ENCODE measurements around the gene BRCC3.

The BRCC3 gene

DNA sequence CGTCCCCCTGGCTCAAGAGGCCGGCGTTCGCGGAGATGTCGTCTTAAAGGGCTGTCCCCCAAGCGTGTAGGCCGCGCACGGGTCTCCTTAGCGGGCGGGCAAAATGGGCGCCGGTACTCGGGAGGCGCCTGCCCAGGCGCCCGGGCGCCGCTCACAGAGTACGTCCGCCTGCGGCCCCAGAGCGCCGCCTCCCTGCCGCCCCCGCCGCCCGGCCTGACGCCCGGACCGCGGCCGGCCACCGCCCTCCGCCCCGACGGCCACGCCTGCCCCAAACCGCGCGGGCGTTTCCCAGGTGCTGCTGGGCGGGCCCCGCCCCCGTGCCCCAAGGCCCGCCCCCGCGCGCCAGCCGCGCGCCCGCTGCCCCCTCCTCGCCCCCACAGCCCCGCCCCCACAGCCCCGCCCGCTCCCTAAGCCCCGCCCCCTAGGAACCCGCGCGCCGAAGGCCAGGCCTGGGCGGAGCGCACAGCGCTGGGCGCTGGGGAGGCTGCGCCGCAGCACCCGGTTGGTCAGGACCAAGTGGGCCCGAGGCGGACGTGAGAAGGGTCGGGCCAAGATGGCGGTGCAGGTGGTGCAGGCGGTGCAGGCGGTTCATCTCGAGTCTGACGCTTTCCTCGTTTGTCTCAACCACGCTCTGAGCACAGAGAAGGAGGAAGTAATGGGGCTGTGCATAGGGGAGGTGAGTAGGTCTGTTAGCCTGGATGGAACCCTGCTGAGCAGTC lies at the start of gene BRCC3, which contains the start of the genes CMC4 and MTCP1:
TSS of gene BRCC3 (plus strand) at position 534 of the 719 bp plus-strand sequence. CDS start at position 554, 20 bp downstream.
TSS of gene CMC4 (minus strand) at position 162 of the 719 bp plus-strand sequence. CDS start 7,113 bp downstream, outside the sequence.
TSS of gene MTCP1 (minus strand) at position 162 of the 719 bp plus-strand sequence. CDS start 5,126 bp downstream, outside the sequence.
- ChIA-PET POLR2A (interaction anchor here (0.7 to 1.0 kb wide), 2 partner anchors 23 to 44 kb away, joined by 3 read pairs; partner anchors contain the start of gene FUNDC2), CTCF (no interaction called here)
- no peak for TF ChIP-seq FOXK2 (IDR thresholded peaks at IDR 0.05)
- no peak for TF ChIP-seq HDGF (IDR thresholded peaks at IDR 0.05; ENCODE audit: borderline replicate concordance)
- peak; percentile 15; the same call in 1 of the 2 replicates for TF ChIP-seq L3MBTL2 (conservative IDR thresholded peaks at IDR 0.05)
- no peak for TF ChIP-seq SUZ12 (IDR thresholded peaks at IDR 0.05)
- no peak for TF ChIP-seq FOXM1 (IDR thresholded peaks at IDR 0.05; ENCODE audit: borderline replicate concordance)
- TF ChIP-seq LEF1 (IDR thresholded peaks at IDR 0.05; ENCODE audit: borderline replicate concordance) = no peak
- TF ChIP-seq CTBP1 (IDR thresholded peaks at IDR 0.05; ENCODE audit: borderline replicate concordance) = no peak
- no peak for TF ChIP-seq SP1 (IDR thresholded peaks at IDR 0.05)
- peak; percentile 45; the same call in 1 of the 2 replicates for TF ChIP-seq ELF4 (IDR thresholded peaks at IDR 0.05)
- DNase-seq (ENCODE audit: extremely low spot score) = peak; percentile 95

DNA sequence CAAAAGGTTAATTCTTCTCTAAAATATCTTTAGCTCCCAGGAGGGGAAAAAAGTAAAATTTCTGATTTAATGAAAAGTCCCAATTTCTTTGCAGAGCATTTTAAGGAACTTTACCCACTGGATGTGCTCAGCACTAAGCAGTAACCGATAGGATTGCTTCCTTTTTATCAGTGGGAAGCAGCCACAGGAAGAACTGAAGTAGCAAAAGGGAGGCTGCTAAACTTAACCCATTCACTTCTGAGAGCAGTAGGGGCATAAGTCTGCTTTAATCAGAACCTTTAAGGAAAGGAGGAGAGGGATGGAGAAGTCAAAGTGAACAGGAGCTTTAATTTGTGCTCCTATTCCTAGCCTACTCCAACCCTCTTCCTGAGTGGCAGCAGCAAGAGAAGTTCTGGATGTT lies 48.7 kb upstream of the BRCC3 start, which contains the start of gene F8:
TSS of gene F8 (minus strand) at position 139 of the 400 bp plus-strand sequence. CDS start 171 bp downstream, outside the sequence.
- ChIA-PET POLR2A (no interaction called here), CTCF (no interaction called here)
- TF ChIP-seq BHLHE40 (IDR thresholded peaks at IDR 0.05; ENCODE audit: borderline replicate concordance) (no peak), ZNF384 (IDR thresholded peaks at IDR 0.05) (no peak), L3MBTL2 (conservative IDR thresholded peaks at IDR 0.05) (no peak), ARNT (IDR thresholded peaks at IDR 0.05) (no peak), TARDBP (IDR thresholded peaks at IDR 0.05) (no peak), CTBP1 (IDR thresholded peaks at IDR 0.05; ENCODE audit: borderline replicate concordance) (no peak), SUZ12 (IDR thresholded peaks at IDR 0.05) (no peak), HDGF (IDR thresholded peaks at IDR 0.05; ENCODE audit: borderline replicate concordance) (no peak), NFRKB (IDR thresholded peaks at IDR 0.05) (no peak), ELF4 (IDR thresholded peaks at IDR 0.05) (no peak)
- TF ChIP-seq, protein P1, sequence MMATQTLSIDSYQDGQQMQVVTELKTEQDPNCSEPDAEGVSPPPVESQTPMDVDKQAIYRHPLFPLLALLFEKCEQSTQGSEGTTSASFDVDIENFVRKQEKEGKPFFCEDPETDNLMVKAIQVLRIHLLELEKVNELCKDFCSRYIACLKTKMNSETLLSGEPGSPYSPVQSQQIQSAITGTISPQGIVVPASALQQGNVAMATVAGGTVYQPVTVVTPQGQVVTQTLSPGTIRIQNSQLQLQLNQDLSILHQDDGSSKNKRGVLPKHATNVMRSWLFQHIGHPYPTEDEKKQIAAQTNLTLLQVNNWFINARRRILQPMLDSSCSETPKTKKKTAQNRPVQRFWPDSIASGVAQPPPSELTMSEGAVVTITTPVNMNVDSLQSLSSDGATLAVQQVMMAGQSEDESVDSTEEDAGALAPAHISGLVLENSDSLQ (IDR thresholded peaks at IDR 0.05) = no peak
- no peak for DNase-seq (ENCODE audit: extremely low spot score)

DNA sequence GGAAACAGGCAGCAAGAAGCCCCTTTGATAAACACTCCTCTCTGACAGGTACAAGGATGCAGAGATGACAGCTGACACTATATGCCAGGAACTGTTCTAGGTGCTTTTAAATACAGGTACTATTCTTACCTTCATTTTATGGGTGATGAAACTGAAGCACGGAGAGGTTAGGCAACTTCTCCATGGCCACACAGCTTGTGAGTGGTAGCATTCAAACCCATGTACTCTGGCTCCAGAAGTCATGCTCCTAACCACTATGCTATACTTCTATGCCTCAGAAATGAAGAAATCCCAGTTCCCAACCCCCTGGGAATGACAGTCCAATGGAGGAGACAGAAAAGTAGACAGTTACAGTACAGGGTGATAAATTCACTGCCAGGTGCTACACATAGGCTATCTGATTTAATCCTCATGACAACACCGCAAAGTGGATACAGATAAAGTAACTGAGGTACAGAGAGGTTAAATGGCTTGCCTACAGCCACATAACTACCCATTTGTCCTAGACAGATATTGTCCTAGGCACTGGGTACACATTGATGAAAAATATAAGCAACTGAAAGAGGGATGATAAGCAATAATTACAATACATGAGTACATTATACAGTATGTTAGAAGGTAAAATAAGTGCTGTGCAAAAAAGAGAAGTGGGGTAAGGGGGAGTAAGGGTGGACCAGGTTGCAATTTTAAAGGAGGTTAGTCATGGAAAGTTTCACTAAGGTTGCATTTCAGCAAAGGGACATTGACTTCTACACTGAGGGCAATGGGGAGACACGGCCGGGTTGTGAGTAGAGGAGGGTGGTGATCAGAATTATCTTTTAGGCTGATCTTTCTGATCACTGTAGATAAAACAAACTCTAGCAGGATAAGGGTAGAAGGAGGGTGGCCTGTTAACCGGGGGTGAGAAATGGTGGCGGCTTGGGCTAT lies 47.1 kb upstream of the BRCC3 start:
- TF ChIP-seq BHLHE40 (IDR thresholded peaks at IDR 0.05; ENCODE audit: borderline replicate concordance) = no peak
- TF ChIP-seq, protein P1 (IDR thresholded peaks at IDR 0.05) = no peak
- no peak for TF ChIP-seq NFRKB (IDR thresholded peaks at IDR 0.05)
- no peak for TF ChIP-seq L3MBTL2 (conservative IDR thresholded peaks at IDR 0.05)
- no peak for TF ChIP-seq ZNF384 (IDR thresholded peaks at IDR 0.05)
- no peak for TF ChIP-seq SUZ12 (IDR thresholded peaks at IDR 0.05)
- no peak for TF ChIP-seq HDGF (IDR thresholded peaks at IDR 0.05; ENCODE audit: borderline replicate concordance)
- TF ChIP-seq TARDBP (IDR thresholded peaks at IDR 0.05) = no peak
- TF ChIP-seq FOXM1 (IDR thresholded peaks at IDR 0.05; ENCODE audit: borderline replicate concordance) = no peak
- TF ChIP-seq FOXA1 (IDR thresholded peaks at IDR 0.05) = no peak
- no peak for TF ChIP-seq LEF1 (IDR thresholded peaks at IDR 0.05; ENCODE audit: borderline replicate concordance)
- TF ChIP-seq ARNT (IDR thresholded peaks at IDR 0.05) = no peak
- TF ChIP-seq FOXK2 (IDR thresholded peaks at IDR 0.05) = no peak
- TF ChIP-seq SP1 (IDR thresholded peaks at IDR 0.05) = no peak
- no peak for TF ChIP-seq CTBP1 (IDR thresholded peaks at IDR 0.05; ENCODE audit: borderline replicate concordance)
- TF ChIP-seq ELF4 (IDR thresholded peaks at IDR 0.05) = no peak
- ChIA-PET POLR2A (no interaction called here), CTCF (interaction anchor here (0.5 kb wide), 1 partner anchor 10 kb away, joined by 3 read pairs; no protein-coding TSS in a partner anchor)
- DNase-seq (ENCODE audit: extremely low spot score) = no peak

DNA sequence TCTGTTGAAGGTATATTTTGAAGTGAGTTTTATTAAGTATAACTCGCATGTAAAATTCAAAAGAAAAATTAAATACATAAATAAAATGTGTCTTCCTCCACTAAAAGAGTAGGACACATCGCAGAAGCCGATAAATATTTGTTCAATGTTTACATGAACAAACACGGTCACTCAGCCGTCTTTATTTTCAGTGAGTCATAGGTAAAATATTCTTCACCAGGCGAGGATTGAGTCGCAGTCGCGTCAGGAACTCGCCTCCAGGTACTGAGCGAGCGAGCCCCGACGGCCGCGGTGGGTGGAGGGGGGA lies 44.9 kb upstream of the BRCC3 start:
- ChIA-PET CTCF (interaction anchor here (0.6 to 1.3 kb wide), 2 partner anchors 23 to 652 kb away, joined by 3 read pairs; no protein-coding TSS in a partner anchor), POLR2A (interaction anchor here (0.5 to 1.3 kb wide), 8 partner anchors 9 to 968 kb away, joined by 3 to 10 read pairs (median 3); partner anchors contain the start of genes CMC4 and MTCP1)
- DNase-seq (ENCODE audit: extremely low spot score) = no peak
- no peak for TF ChIP-seq SUZ12 (IDR thresholded peaks at IDR 0.05)
- no peak for TF ChIP-seq NFRKB (IDR thresholded peaks at IDR 0.05)
- no peak for TF ChIP-seq ARNT (IDR thresholded peaks at IDR 0.05)
- TF ChIP-seq FOXA1 (IDR thresholded peaks at IDR 0.05) = no peak

DNA sequence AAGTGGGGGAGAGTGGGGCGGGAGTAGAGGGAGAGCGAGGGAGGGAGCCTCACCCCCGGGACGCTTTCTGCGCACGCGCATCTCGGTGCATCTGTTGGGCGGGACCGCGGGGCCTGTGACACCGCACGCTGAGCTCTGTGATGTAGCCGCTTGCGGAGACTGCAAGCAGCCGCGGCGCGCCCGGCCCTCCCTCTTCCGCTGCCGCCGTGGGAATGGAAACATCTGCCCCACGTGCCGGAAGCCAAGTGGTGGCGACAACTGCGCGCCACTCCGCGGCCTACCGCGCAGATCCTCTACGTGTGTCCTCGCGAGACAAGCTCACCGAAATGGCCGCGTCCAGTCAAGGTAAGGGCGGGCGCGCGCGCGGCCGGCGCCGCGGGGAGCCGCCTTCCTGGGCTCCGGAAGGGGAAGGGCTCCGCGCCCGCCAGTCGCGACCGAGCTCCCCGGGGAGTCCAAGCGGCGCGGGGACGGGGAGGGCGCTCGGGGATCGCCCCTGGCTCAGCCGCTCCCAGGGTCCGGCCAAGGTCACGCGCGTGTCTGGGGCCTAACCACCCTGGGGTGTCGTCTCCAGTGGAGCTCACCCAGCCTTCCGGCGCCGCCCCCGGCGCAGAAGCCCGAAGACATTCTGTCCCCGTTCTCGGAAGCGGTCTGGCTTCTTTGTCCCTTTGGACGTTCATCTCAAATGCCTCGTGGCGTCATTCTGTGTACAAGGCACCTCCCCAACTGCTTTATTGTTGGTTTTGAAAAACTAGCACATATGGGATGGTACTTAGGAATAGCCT lies 44.4 kb upstream of the BRCC3 start, which contains the start of gene FUNDC2:
TSS of gene FUNDC2 (plus strand) at position 118 of the 782 bp plus-strand sequence. CDS start at position 213, 95 bp downstream.
- peak; percentile 95 for TF ChIP-seq L3MBTL2 (conservative IDR thresholded peaks at IDR 0.05)
- 0 out of 2 replicates have a peak, but pooled peaks have one; percentile 41 for TF ChIP-seq CTBP1 (IDR thresholded peaks at IDR 0.05; ENCODE audit: borderline replicate concordance)
- TF ChIP-seq FOXM1 (IDR thresholded peaks at IDR 0.05; ENCODE audit: borderline replicate concordance) = no peak
- TF ChIP-seq ELF4 (IDR thresholded peaks at IDR 0.05) = peak; percentile 45; the same call in 1 of the 2 replicates
- ChIA-PET CTCF (interaction anchor here (0.6 to 1.3 kb wide), 2 partner anchors 22 to 653 kb away, joined by 3 read pairs; no protein-coding TSS in a partner anchor), POLR2A (interaction anchor here (0.5 to 1.3 kb wide), 8 partner anchors 9 to 968 kb away, joined by 3 to 10 read pairs (median 3); partner anchors contain the start of genes CMC4 and MTCP1)
- peak; percentile 89 for DNase-seq (ENCODE audit: extremely low spot score)
